Measurements from ENCODE around the gene SLC39A1. TPM values are rescaled to one million over a fixed set of nuclear protein-coding genes. Genes with fewer than 3 reads are reported as not detected.

Gene SLC39A1
- total RNA-seq, 1 experiment from 2014 or later, result 97.3 TPM

- Histone ChIP-seq H3K9me3 (ENCODE audit: low read depth, low read length, poor library complexity, severe bottlenecking) (no peaks in the 10 kb centered on the region), H3K4me3 (ENCODE audit: low read depth, low read length, poor library complexity, severe bottlenecking) (no peak overlapping the region), H3K27me3 (replicated peaks; ENCODE audit: insufficient read depth, low read depth, low read length, poor library complexity) (no peaks in the 10 kb centered on the region), H3K27ac (ENCODE audit: low read depth, low read length, poor library complexity, severe bottlenecking) (peak overlapping the region; percentile 11), H3K36me3 (ENCODE audit: insufficient read depth, low read length, poor library complexity, severe bottlenecking) (peaks cover 25% of the 10 kb centered on the region), H3K4me1 (ENCODE audit: insufficient read depth, low read length, poor library complexity, severe bottlenecking) (peaks cover 11% of the 10 kb centered on the region)
- ChIA-PET POLR2A (ENCODE audit: low non-redundant PET) (interaction anchor here (0.6 kb wide), 1 partner anchor 27 kb away, joined by 16 read pairs; the partner anchor contains the start of gene DENND4B), CTCF (no interaction called here)
- DNase-seq (ENCODE audit: low spot score), result no peak
- BruUV-seq (replicated peaks), result no TSS peak
- TF ChIP-seq CTCF (conservative IDR thresholded peaks at IDR 0.05; ENCODE audit: low read depth, low read length), result no peak
- TF ChIP-seq EZH2 (IDR thresholded peaks at IDR 0.05; ENCODE audit: borderline replicate concordance, low read depth, low read length, poor library complexity, severe bottlenecking), result no peak
- intact Hi-C loops (cut with micrococcal nuclease; ENCODE audit: unreplicated experiment), result no loop called here
Observed at GRCh38 chr1:153973525-153973924, 10.2 kb upstream of the SLC39A1 start.

- ChIA-PET CTCF (no interaction called here), POLR2A (ENCODE audit: low non-redundant PET) (no interaction called here)
- H3K9me3 ChIP-seq (ENCODE audit: low read depth, low read length, poor library complexity, severe bottlenecking), result no peaks in the 10 kb centered on the region
- intact Hi-C loops (cut with micrococcal nuclease; ENCODE audit: unreplicated experiment), result no loop called here
- H3K4me3 ChIP-seq (ENCODE audit: low read depth, low read length, poor library complexity, severe bottlenecking), result no peak overlapping the region
- no peak for TF ChIP-seq EZH2 (IDR thresholded peaks at IDR 0.05; ENCODE audit: borderline replicate concordance, low read depth, low read length, poor library complexity, severe bottlenecking)
- no peak for TF ChIP-seq CTCF (conservative IDR thresholded peaks at IDR 0.05; ENCODE audit: low read depth, low read length)
- DNase-seq (ENCODE audit: low spot score), result no peak
- H3K27ac ChIP-seq (ENCODE audit: low read depth, low read length, poor library complexity, severe bottlenecking), result no peak overlapping the region
- H3K4me1 ChIP-seq (ENCODE audit: insufficient read depth, low read length, poor library complexity, severe bottlenecking), result peaks cover 14% of the 10 kb centered on the region
- peaks cover 25% of the 10 kb centered on the region for H3K36me3 ChIP-seq (ENCODE audit: insufficient read depth, low read length, poor library complexity, severe bottlenecking)
- H3K27me3 ChIP-seq (replicated peaks; ENCODE audit: insufficient read depth, low read depth, low read length, poor library complexity), result no peaks in the 10 kb centered on the region
- no TSS peak for BruUV-seq (replicated peaks)
Observed at GRCh38 chr1:153973071-153973470, 9.7 kb upstream of the SLC39A1 start.

GRCh38 chr1:153970346-153970745, 7.0 kb upstream of the SLC39A1 start:
- H3K36me3 ChIP-seq (ENCODE audit: insufficient read depth, low read length, poor library complexity, severe bottlenecking), result peaks cover 18% of the 10 kb centered on the region
- no peak for TF ChIP-seq EZH2 (IDR thresholded peaks at IDR 0.05; ENCODE audit: borderline replicate concordance, low read depth, low read length, poor library complexity, severe bottlenecking)
- no peak for TF ChIP-seq CTCF (conservative IDR thresholded peaks at IDR 0.05; ENCODE audit: low read depth, low read length)
- H3K4me1 ChIP-seq (ENCODE audit: insufficient read depth, low read length, poor library complexity, severe bottlenecking), result peaks cover 11% of the 10 kb centered on the region
- CTCF ChIA-PET, result no interaction called here
- no peak overlapping the region for H3K4me3 ChIP-seq (ENCODE audit: low read depth, low read length, poor library complexity, severe bottlenecking)
- no peaks in the 10 kb centered on the region for H3K27me3 ChIP-seq (replicated peaks; ENCODE audit: insufficient read depth, low read depth, low read length, poor library complexity)
- H3K27ac ChIP-seq (ENCODE audit: low read depth, low read length, poor library complexity, severe bottlenecking), result no peak overlapping the region
- no peaks in the 10 kb centered on the region for H3K9me3 ChIP-seq (ENCODE audit: low read depth, low read length, poor library complexity, severe bottlenecking)
- POLR2A ChIA-PET (ENCODE audit: low non-redundant PET), result interaction anchor here (0.6 kb wide), 1 partner anchor 871 kb away, joined by 7 read pairs; no protein-coding TSS in a partner anchor
- no TSS peak for BruUV-seq (replicated peaks)
- intact Hi-C loops (cut with micrococcal nuclease; ENCODE audit: unreplicated experiment), result no loop called here
- DNase-seq (ENCODE audit: low spot score), result no peak

All from A673 (cell line).